Activated T-cell treated with anti-CD3 and anti-CD28 coated beads for 48 hours (primary cell): Measurements from ENCODE around the gene IL4R.
A peak's percentile ranks its signal among the peaks of the same experiment; 100 is the strongest.
"Not testable (repeated sequence)": the region's sequence is repeated elsewhere in the genome, so short reads cannot be mapped to it uniquely, and the experiment has no call there.

Experiments used
- DNase-seq: peaks from one replicate; pipeline ENCODE4 v3.0.0-alpha.2; 2020; ENCODE audit warnings: low read depth

IL4R gene

DNA sequence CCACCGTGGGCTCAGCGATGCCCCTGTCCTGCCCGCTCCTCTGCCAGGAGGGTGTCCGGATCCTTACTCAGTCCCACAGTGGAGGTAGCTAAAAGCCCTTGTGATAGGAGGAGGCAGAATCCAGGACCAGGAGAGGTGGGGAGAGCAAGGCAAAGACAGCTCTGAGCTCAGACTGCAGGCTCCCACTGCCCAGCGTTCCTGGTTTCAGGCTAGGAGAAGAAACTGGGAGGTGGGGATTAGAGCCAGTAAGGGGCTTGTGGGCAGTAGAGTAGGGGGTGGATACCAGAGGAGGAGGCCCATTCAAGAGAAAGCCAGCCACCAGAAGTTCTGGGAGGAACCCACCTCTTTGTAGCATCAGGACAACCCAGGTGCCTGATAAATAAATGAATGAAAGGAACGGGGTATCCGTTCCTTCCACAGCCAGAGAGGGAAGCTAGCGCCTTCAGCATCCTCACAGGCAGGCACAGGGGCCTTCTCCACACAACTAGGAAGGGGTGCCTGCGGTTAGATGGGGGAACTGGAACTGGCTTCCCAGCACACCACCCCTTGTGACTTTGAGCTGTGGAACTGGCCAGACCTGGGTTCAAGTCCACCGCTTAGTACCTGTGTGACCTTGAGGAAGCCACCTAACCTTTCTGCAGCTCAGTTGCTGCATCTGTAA, 90.5 kb downstream of the IL4R start:
- no peak for DNase-seq

DNA sequence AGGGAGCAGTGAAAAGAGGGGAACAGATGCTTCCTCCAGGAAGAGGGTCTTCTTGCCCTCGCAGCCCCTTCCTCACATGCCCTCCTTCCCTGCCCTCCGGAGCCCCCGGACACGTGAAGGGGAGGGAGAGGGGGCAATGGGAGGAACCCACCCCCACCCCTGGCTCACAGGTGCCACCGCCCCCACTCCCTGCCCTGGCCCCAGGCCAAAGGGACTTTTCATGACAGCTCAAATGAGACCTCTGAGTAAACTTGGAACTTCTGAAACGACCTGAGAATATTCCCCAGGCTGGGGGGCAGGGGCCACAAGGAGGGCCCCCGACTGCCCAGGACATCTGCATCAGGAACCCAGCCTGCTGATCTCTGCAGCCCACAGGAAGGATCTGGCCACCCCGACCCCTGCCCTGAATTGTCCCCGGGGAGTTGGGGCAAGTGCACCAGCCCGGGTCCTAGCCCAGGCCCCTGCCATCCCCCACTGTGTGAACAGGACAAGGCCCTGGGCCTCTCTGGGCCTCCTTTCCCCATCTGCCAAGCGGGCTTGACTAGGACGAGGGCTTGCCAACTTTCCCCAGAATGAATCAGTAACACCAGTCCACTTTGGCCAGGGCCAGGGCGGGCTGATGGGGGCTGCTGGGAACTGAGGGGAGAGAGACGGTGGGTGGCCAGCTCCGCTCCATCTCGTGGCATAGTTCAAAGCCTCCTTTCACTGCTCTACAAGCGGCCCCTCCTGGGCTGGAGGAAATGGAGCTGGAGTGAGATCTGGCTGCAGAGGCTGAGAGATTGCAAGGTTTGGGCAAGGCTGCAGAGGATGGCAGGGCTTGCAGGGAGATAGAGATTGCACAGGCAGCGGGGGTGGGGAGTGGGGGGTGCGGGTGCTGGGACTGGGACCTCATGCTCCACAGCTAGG, 92.0 kb downstream of the IL4R start:
- DNase-seq, result peak; percentile 78

DNA sequence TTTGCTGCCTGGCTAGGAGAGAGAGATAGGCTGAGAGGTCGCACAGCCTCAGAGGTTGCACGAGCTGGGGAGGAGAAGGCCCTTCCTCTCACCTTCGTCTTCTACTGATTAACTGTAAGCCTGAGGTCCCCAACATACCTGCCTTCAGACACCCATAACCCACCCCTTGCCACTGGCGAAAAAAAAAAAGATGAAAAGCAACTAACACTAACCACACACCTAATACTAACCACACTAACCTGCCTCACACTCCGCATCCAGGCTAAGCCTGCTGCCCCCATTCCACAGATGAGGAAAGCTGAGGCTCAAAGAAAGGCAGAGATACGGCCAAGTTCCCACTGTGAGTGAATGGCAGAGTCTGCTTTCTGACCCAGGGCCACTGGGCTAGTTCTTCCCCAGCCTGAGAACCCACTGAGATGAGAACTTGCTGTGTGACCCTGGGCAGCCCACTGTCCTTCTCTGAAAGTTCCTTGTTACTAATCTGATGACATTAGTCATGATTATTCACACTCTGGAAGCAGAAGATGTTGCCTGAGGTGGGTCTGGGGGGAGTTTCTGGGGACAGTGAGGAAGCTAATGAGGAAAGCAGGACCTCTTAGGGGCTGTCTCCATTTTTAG, 92.8 kb downstream of the IL4R start:
- DNase-seq, result no peak

DNA sequence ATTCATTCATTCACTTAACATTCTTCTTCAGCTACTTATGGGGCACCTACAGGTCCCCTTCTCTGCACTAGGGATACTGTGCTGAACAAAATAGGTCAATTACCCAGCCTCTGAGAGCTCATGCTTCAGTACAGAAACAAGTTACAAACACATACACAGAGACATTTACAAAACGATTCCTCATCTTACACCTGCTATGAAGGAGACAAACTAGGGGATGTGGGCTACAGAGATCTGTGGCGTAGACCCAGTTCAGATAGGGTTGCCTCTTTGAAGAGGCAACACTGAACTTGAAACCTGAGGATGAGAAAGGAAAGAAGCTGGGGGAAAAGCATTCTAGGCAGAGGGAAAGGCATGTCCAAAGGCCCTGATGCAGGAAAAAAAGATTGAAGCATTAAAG, 93.4 kb downstream of the IL4R start:
- DNase-seq, result no peak

DNA sequence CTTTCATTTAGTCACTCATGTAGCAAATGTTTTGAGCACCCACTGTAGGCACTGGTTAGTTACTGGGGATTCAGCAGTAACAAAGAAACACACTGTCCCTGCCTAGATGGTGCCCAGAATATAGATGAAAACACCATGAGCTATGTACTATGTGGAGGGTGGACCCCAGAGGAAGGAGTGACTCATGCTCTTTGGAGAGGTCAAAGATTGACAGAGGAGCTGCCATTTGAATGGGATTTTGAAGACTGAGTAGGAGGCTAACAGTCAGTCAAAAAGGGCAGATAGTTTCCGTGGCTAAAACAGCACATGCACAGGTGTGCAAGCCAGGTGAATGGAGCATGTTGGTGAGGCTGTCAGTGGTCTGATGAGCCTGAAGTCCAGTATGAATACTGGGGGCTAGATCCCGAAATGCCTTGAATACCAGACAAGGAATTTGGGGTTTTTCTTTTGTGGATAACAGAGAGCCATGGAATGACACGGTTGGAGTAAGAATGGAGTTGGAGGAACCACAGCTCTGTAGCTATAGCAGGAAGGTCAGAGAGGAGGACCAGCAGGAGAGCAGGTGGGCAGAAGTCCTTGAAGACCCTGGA, 94.3 kb downstream of the IL4R start:
- DNase-seq, result no peak

DNA sequence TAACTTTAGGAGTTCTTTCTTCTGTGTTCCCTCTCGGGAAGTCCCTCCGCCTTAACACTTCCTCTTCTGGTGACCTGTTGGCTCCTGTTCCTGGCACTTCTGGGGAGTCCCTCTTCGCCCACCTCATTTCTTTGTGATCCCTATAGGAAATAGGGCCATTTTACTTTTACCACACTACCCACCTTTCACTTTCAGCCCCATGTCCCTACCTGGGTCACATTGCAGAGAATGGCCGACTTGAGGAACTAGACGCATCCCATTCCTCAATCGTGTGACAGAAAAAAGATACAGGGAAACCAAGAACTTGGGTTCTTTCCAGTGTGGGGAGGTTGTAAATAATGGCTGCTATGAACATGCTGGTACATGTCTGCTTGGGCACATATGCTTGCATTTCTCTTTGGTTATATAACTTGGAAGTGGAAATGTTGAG, 94.8 kb downstream of the IL4R start:
- DNase-seq, result no peak

DNA sequence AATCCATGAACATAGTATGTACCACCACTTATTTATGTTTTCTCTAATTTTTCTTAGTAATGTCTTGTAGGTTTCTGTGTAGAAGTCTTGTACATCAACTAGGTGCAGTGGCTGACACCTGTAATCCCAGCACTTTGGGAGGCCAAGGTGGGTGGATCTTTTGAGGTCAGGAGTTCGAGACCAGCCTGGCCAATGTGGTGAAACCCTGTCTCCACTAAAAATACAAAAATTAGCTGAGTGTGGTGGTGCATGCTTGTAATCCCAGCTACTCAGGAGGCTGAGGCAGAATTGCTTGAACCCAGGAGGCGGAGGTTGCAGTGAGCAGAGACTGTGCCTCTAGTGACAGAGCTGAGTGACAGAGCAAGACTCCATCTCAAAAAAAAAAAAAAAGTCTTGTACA, 96.2 kb downstream of the IL4R start:
- not testable (repeated sequence) for DNase-seq

DNA sequence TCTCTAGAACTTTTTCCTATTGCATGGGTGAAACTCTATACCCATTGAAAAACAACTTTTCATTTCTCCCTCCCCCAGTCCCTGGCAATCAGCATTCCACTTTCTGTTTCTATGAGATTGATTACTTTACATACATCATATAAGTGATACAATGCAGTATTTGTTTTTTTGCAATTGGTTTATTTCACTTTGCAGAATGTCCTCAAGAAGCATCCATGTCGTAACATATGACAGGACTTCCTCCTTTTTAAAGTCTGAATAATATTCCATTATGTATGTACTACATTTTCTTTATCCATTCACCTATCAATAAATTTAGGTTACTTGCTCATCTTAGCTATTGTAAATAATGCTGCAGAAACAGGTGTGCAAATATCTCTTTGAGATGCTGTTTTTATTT, 97.0 kb downstream of the IL4R start:
- no peak for DNase-seq

DNA sequence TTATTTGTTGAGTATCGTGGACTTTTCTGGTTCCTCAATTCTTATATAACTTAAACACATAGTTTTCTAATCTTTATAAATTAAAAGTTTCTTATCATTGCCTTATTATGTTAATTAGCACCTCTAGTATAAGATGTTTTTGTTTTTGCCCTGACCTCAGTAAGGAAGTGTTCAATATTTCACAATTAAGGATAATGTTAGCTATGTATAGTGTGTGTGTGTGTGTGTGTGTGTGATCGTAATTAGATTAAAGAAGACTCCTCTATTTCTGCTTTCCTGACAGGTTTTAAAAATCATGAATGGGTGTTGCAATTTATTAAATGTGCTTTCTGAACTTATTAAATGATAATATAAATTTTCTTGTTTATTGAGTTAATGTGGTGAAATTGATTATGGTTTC, 100.2 kb downstream of the IL4R start:
- DNase-seq, result no peak
